ENCODE results near the gene IDUA. TPM values are rescaled to one million over a fixed set of nuclear protein-coding genes. Genes with fewer than 3 reads are reported as not detected.
"Not testable (repeated sequence)": the region's sequence is repeated elsewhere in the genome, so short reads cannot be mapped to it uniquely, and the experiment has no call there.

IDUA gene
- polyA plus RNA-seq, 1 donor, result 16.5 TPM

GRCh38 chr4:987624-988513 is 1.0 kb downstream of the IDUA start:
- DNase-seq, result no peak

GRCh38 chr4:988726-989721 is 2.2 kb downstream of the IDUA start:
- no peak for DNase-seq

GRCh38 chr4:989722-990471 is 3.1 kb downstream of the IDUA start:
- no peak for DNase-seq

- no peak for DNase-seq
Observed at GRCh38 chr4:990746-991367, 4.0 kb downstream of the IDUA start.

- DNase-seq, result no peak
Observed at GRCh38 chr4:991451-992296, 4.8 kb downstream of the IDUA start.

GRCh38 chr4:992297-993110 is 5.7 kb downstream of the IDUA start:
- no peak for DNase-seq

- no peak for DNase-seq
Observed at GRCh38 chr4:993111-994029, 6.5 kb downstream of the IDUA start, which contains the start of gene SLC26A1. Gene SLC26A1, minus strand, starts transcription at chr4:993404. Its CDS starts 1,701 bp downstream, at chr4:991703.

- no peak for DNase-seq
Observed at GRCh38 chr4:995311-996026, 8.6 kb downstream of the IDUA start.

GRCh38 chr4:996030-996996 is 9.5 kb downstream of the IDUA start:
- no peak for DNase-seq

- no peak for DNase-seq
Observed at GRCh38 chr4:996997-997374, 10.1 kb downstream of the IDUA start.

- no peak for DNase-seq
Observed at GRCh38 chr4:997375-998071, 10.7 kb downstream of the IDUA start.

- DNase-seq, result no peak
Observed at GRCh38 chr4:998096-998691, 11.3 kb downstream of the IDUA start.

- DNase-seq, result not testable (repeated sequence)
Observed at GRCh38 chr4:999240-999863, 12.5 kb downstream of the IDUA start.

- no peak for DNase-seq
Observed at GRCh38 chr4:999882-1000425, 13.1 kb downstream of the IDUA start.

- DNase-seq, result no peak
Observed at GRCh38 chr4:1000686-1001260, 13.9 kb downstream of the IDUA start.
